H1 (cell line): ENCODE data around the gene IQSEC3. TPM values are rescaled to one million over a fixed set of nuclear protein-coding genes. Genes with fewer than 3 reads are reported as not detected.

Experiments
- CTCF ChIA-PET: fragments of 300-600 bp; sonication (Branson Sonifier 250); formaldehyde crosslinking; loops from one replicate; lab custom pipeline; 2021; ENCODE audit not compliant: partially characterized antibody; lab: Charles Lee
- POLR2A ChIA-PET: fragments of 300-600 bp; sonication (Branson Sonifier 250); formaldehyde crosslinking; loops from one replicate; lab custom pipeline; 2021; ENCODE audit warnings: inconsistent platforms; ENCODE audit not compliant: partially characterized antibody; lab: Charles Lee
- DNase-seq, 2 experiments: peaks; one replicate each; pipeline versions ENCODE4 v3.0.0 to v3.0.0-alpha.2; 2010 to 2022; ENCODE audit warnings: low spot score in 2 of 2, low read depth in 1 of 2, mixed read lengths in 1 of 2
- FAIRE-seq: peaks from 2 replicates; lab custom pipeline; 2011; peaks lifted over from hg19 to GRCh38; lab: Jason Lieb, UNC
- H2AFZ ChIP-seq: 2 replicates; pipeline ENCODE4 v1.8.1; 2012; ENCODE audit warnings: low read length, inconsistent platforms
- H2AK5ac ChIP-seq: 2 replicates; pipeline ENCODE4 v1.6.1; 2013; ENCODE audit warnings: low read depth, low read length
- H2BK120ac ChIP-seq: replicated peaks from 2 replicates; pipeline ENCODE3; 2013; ENCODE audit warnings: low read depth, low read length, inconsistent platforms
- H2BK12ac ChIP-seq: 2 replicates; pipeline ENCODE4 v1.6.1; 2013; ENCODE audit warnings: low read depth, low read length
- H2BK15ac ChIP-seq: 2 replicates; pipeline ENCODE4 v1.6.1; 2013; ENCODE audit warnings: low read length
- H2BK20ac ChIP-seq: 2 replicates; pipeline ENCODE4 v1.6.1; 2013; ENCODE audit warnings: low read length
- H2BK5ac ChIP-seq: 2 replicates; pipeline ENCODE4 v1.6.1; 2013; ENCODE audit warnings: low read depth, low read length
- H3K14ac ChIP-seq: 2 replicates; pipeline ENCODE4 v1.6.1; 2013; ENCODE audit warnings: inconsistent platforms; ENCODE audit not compliant: insufficient read length
- H3K18ac ChIP-seq: 2 replicates; pipeline ENCODE4 v1.6.1; 2013; ENCODE audit warnings: low read length; ENCODE audit errors: extremely low read depth
- H3K23ac ChIP-seq: 2 replicates; pipeline ENCODE4 v1.6.1; 2013; ENCODE audit warnings: inconsistent platforms; ENCODE audit not compliant: insufficient read length
- H3K23me2 ChIP-seq: 2 replicates; pipeline ENCODE4 v1.6.1; 2013; ENCODE audit warnings: low read depth, low read length
- H3K27ac ChIP-seq: 2 replicates; pipeline ENCODE4 v1.6.1; 2011; ENCODE audit warnings: low read depth, low read length, inconsistent platforms
- H3K27me3 ChIP-seq, 4 experiments: replicated peaks in 1 of 4; 1 replicate in 1 of 4; 2 replicates in 3 of 4; pipeline versions ENCODE4 v1.6.1 to v1.8.1; 2011 to 2013; ENCODE audit warnings: low read length in 3 of 4, mild to moderate bottlenecking in 3 of 4, inconsistent platforms in 2 of 4, mixed read lengths in 2 of 4, moderate library complexity in 1 of 4; ENCODE audit not compliant: control insufficient read depth in 3 of 4, insufficient read depth in 3 of 4; ENCODE audit errors: extremely low read depth in 1 of 4
- H3K36me3 ChIP-seq, 4 experiments: 2 replicates each; pipeline versions ENCODE4 v1.6.1 to v1.8.1; 2011 to 2013; ENCODE audit warnings: mild to moderate bottlenecking in 4 of 4, low read length in 3 of 4, moderate library complexity in 2 of 4, control low read depth in 1 of 4, inconsistent platforms in 1 of 4; ENCODE audit not compliant: insufficient read depth in 4 of 4, control insufficient read depth in 2 of 4
- H3K4ac ChIP-seq: replicated peaks from 2 replicates; pipeline ENCODE3; 2013; ENCODE audit warnings: low read length, low read depth, mixed read lengths, inconsistent platforms; ENCODE audit not compliant: insufficient read length
- H3K4me1 ChIP-seq, 4 experiments: replicated peaks in 1 of 4; 1 replicate in 1 of 4; 2 replicates in 3 of 4; pipeline versions ENCODE4 v1.6.1 to v1.8.1; 2011 to 2013; ENCODE audit warnings: low read length in 3 of 4, inconsistent platforms in 2 of 4, mixed read lengths in 1 of 4; ENCODE audit not compliant: insufficient read depth in 4 of 4, control insufficient read depth in 3 of 4
- H3K4me2 ChIP-seq, 2 experiments: 2 replicates each; pipeline versions ENCODE4 v1.6.1 to v1.8.1; 2011 to 2013; ENCODE audit warnings: low read depth in 2 of 2, low read length in 2 of 2, control low read depth in 1 of 2, inconsistent platforms in 1 of 2, mild to moderate bottlenecking in 1 of 2; ENCODE audit not compliant: insufficient read depth in 1 of 2
- H3K4me3 ChIP-seq, 4 experiments: fragments of 200-600, 300-600 bp in 1 of 4; sonication (generic), shearing (Covaris generic), sonication (Bioruptor Twin) in 1 of 4; 2 replicates each; pipeline versions ENCODE4 v1.5.1 to v1.8.1; 2011 to 2016; ENCODE audit warnings: low read length in 4 of 4, low read depth in 3 of 4, control low read depth in 2 of 4, inconsistent platforms in 2 of 4, mild to moderate bottlenecking in 2 of 4, mixed read lengths in 1 of 4, moderate library complexity in 1 of 4; ENCODE audit not compliant: insufficient read depth in 2 of 4; ENCODE audit errors: extremely low read depth in 1 of 4
- H3K56ac ChIP-seq: replicated peaks from 2 replicates; pipeline ENCODE3; 2013; ENCODE audit warnings: low read depth, mild to moderate bottlenecking, mixed read lengths, low read length, inconsistent platforms; ENCODE audit not compliant: insufficient read length
- H3K79me1 ChIP-seq: 2 replicates; pipeline ENCODE4 v1.6.1; 2013; ENCODE audit warnings: low read depth, low read length, control low read depth
- H3K79me2 ChIP-seq, 2 experiments: 2 replicates each; pipeline versions ENCODE4 v1.6.1 to v1.8.1; 2012 to 2013; ENCODE audit warnings: low read length in 2 of 2, mild to moderate bottlenecking in 2 of 2, inconsistent platforms in 1 of 2; ENCODE audit not compliant: insufficient read depth in 2 of 2, control insufficient read depth in 1 of 2
- H3K9ac ChIP-seq, 4 experiments: replicated peaks in 1 of 4; 1 replicate in 1 of 4; 2 replicates in 3 of 4; pipeline versions ENCODE4 v1.6.1 to v1.8.1; 2011 to 2013; ENCODE audit warnings: low read depth in 3 of 4, low read length in 3 of 4, control low read depth in 2 of 4, mild to moderate bottlenecking in 2 of 4, moderate library complexity in 2 of 4, inconsistent platforms in 1 of 4; ENCODE audit errors: extremely low read depth in 1 of 4
- H3K9me3 ChIP-seq, 2 experiments: 2 replicates each; pipeline versions ENCODE4 v1.6.1 to v1.8.1; 2012 to 2013; ENCODE audit warnings: mild to moderate bottlenecking in 2 of 2, moderate library complexity in 2 of 2, control low read depth in 1 of 2, inconsistent platforms in 1 of 2, low read depth in 1 of 2, low read length in 1 of 2, mixed read lengths in 1 of 2; ENCODE audit not compliant: insufficient read depth in 2 of 2
- H4K20me1 ChIP-seq, 2 experiments: replicated peaks in 1 of 2; 2 replicates each; pipeline versions ENCODE3 to v1.8.1; 2011 to 2013; ENCODE audit warnings: inconsistent platforms in 2 of 2, low read length in 2 of 2, mild to moderate bottlenecking in 1 of 2; ENCODE audit not compliant: insufficient read depth in 2 of 2, control insufficient read depth in 1 of 2
- H4K5ac ChIP-seq: 2 replicates; pipeline ENCODE4 v1.6.1; 2013; ENCODE audit warnings: low read length, low read depth, mixed read lengths, inconsistent platforms; ENCODE audit not compliant: insufficient read length
- H4K8ac ChIP-seq: 2 replicates; pipeline ENCODE4 v1.8.0; 2013; ENCODE audit warnings: mild to moderate bottlenecking, moderate library complexity, low read length, inconsistent platforms; ENCODE audit not compliant: insufficient read depth; ENCODE audit errors: extremely low read depth
- H4K91ac ChIP-seq: replicated peaks from 2 replicates; pipeline ENCODE3; 2013; ENCODE audit warnings: low read length, mixed read lengths, inconsistent platforms; ENCODE audit not compliant: insufficient read length
- CBX5 ChIP-seq: fragments of 300-800, 300-1000 bp; sonication (generic); IDR thresholded peaks from 2 replicates; pipeline ENCODE4 v1.7.1; 2016; ENCODE audit warnings: antibody characterized with exemption, low read length, low read depth
- CREB1 ChIP-seq: IDR thresholded peaks from 2 replicates; pipeline ENCODE4 v1.6.1; 2012; ENCODE audit warnings: inconsistent platforms
- CTBP2 ChIP-seq: IDR thresholded peaks from 2 replicates; pipeline ENCODE4 v1.7.0; 2011; ENCODE audit warnings: borderline replicate concordance, mild to moderate bottlenecking, moderate library complexity, mixed read lengths, low read length; ENCODE audit not compliant: insufficient read depth, insufficient read length
- EP300 ChIP-seq, 2 experiments: IDR thresholded peaks; 1 replicate in 1 of 2; 2 replicates in 1 of 2; pipeline ENCODE4 v1.6.1; 2011 to 2012; ENCODE audit warnings: low read depth in 2 of 2, low read length in 2 of 2, mild to moderate bottlenecking in 2 of 2, borderline replicate concordance in 1 of 2, inconsistent platforms in 1 of 2, moderate library complexity in 1 of 2
- NRF1 ChIP-seq: IDR thresholded peaks from 2 replicates; pipeline ENCODE4 v1.6.1; 2011; ENCODE audit warnings: mild to moderate bottlenecking, low read depth, low read length, improper control_type of control experiment
- TBP ChIP-seq: IDR thresholded peaks from 2 replicates; pipeline ENCODE4 v1.6.1; 2011; ENCODE audit warnings: low read depth, low read length, improper control_type of control experiment
- YY1 ChIP-seq: IDR thresholded peaks from 2 replicates; pipeline ENCODE4 v1.6.1; 2011; ENCODE audit warnings: low read depth, mild to moderate bottlenecking, low read length
- WGBS, 2 experiments: shearing (Covaris generic) in 1 of 2; methylation state at CpG; one replicate each; pipeline versions ENCODE4 v1.1.6 to v1.1.7; 2013 to 2015; ENCODE audit warnings: low lambda C conversion rate in 2 of 2, mixed read lengths in 2 of 2, inconsistent platforms in 1 of 2, low coverage in 1 of 2, missing lambda C conversion rate in 1 of 2; ENCODE audit not compliant: insufficient replicate concordance in 2 of 2, insufficient coverage in 1 of 2, insufficient read length in 1 of 2; ENCODE audit errors: extremely low coverage in 1 of 2, missing lambda C conversion rate in 1 of 2; 5-methylcytosine and 5-hydroxymethylcytosine counted together
- polyA plus RNA-seq, 7 experiments: library from polyadenylated mRNA; depleted of rRNA in 3 of 7; stranded (reverse) in 5 of 7; unstranded in 2 of 7; fragments of >200 nt in 5 of 7; fragments of 200-250 nt in 2 of 7; gene quantifications; 1 replicate in 5 of 7; 2 replicates in 1 of 7; 4 replicates in 1 of 7; pipeline versions ENCODE4 v1.2.1 to v1.2.3, GENCODE V29; 2011 to 2013; ENCODE audit warnings: missing spikeins in 2 of 7, mixed read lengths in 2 of 7
- total RNA-seq: library from RNA; stranded (reverse); fragmentation: NEBNext Ultra II Directional; extraction: Animal tissue kit (Norgen Biotek cat#: 25700); gene quantifications from 2 replicates; pipeline ENCODE4 v1.2.1, GENCODE V29; 2021

Gene IQSEC3
- total and polyA plus RNA-seq, 2 of the 8 experiments (the other 6 are each of a cell fraction or from before 2014, with no cell fraction given), result 1.2 to 3.1 TPM

DNA sequence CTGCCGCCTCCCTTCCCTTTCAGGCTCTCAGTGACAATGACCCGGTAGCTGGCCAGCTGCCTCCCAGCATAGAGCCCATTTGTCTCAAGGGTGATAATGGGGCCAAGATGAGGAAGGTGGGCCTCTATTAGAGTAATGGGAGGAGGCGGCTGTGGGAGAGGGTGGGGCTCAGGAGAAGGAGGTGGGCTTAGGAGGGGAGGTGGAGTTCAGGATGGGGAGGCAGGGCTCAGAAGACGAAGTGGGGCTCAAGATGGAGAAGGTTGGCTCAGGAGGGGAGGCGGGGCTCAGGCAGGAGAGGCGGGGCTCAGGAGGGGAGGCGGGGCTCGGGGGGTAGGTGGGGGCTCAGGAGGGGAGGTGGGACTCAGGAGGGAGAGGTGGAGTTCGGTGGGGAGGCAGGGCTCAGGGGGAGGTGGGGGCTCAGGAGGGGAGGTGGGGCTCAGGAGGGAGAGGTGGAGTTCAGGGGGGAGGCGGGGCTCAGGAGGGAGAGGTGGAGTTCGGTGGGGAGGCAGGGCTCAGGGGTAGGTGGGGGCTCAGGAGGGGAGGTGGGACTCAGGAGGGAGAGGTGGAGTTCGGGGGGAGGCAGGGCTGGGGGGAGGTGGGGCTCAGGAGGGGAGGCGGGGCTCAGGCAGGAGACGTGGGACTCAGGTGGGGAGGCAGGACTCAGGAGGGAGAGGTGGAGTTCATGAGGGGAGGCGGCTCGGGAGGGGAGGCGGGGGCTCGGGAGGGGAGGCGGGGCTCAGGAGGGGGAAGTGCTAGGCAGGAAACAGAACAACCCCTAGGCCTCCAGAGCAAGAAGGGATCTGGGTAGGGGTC, 36.8 kb downstream of the IQSEC3 start:
- no peak overlapping the region for H3K14ac ChIP-seq
- H3K27ac ChIP-seq, result no peak overlapping the region
- ChIA-PET POLR2A (interaction anchor here (0.8 kb wide), 1 partner anchor 24 kb away, joined by 3 read pairs; no protein-coding TSS in a partner anchor), CTCF (interaction anchor here (0.9 to 2.0 kb wide), 3 partner anchors 9 to 116 kb away, joined by 3 to 14 read pairs (median 5); no protein-coding TSS in a partner anchor)
- no peaks in the 10 kb centered on the region for H3K79me2 ChIP-seq
- no peak overlapping the region for H2AK5ac ChIP-seq
- H3K4me1 ChIP-seq, result peaks cover 0 to 26% (median 16%) of the 10 kb centered on the region in 4 experiments; a peak in 6 of 7 replicates
- no peak overlapping the region for H2BK20ac ChIP-seq
- DNase-seq, result peak; percentile 61 to 66
- TF ChIP-seq EP300 (IDR thresholded peaks at IDR 0.05; ENCODE audit: borderline replicate concordance in 1 of 2, low read depth in 2 of 2, low read length in 2 of 2), result no peak
- TF ChIP-seq TBP, result no peak
- no peak for TF ChIP-seq CBX5
- no peak for TF ChIP-seq CREB1
- no peak for TF ChIP-seq NRF1
- TF ChIP-seq YY1, result 0 out of 2 replicates have a peak, but pooled peaks have one; percentile 12
- no peak for TF ChIP-seq CTBP2
- no peak overlapping the region for H4K91ac ChIP-seq
- H3K36me3 ChIP-seq, result no peaks in the 10 kb centered on the region
- FAIRE-seq, result no peak
- no peak overlapping the region for H4K5ac ChIP-seq
- no peak overlapping the region for H2BK120ac ChIP-seq
- no peaks in the 10 kb centered on the region for H3K9me3 ChIP-seq
- no peaks in the 10 kb centered on the region for H4K20me1 ChIP-seq
- no peak overlapping the region for H3K23ac ChIP-seq
- no peak overlapping the region for H2BK12ac ChIP-seq
- H4K8ac ChIP-seq, result 0 out of 2 replicates have a peak overlapping the region, but pooled peaks have one; percentile 17
- H2BK15ac ChIP-seq, result no peak overlapping the region
- H3K4me2 ChIP-seq, result peak overlapping the region; percentile 45 to 61
- H3K27me3 ChIP-seq, result peaks cover 0 to 7% (median 5%) of the 10 kb centered on the region in 4 experiments; a peak in 6 of 7 replicates
- no peak overlapping the region for H3K56ac ChIP-seq
- 0 out of 2 replicates have a peak overlapping the region, but pooled peaks have one; percentile 5 for H2BK5ac ChIP-seq
- H3K79me1 ChIP-seq, result no peaks in the 10 kb centered on the region
- no peak overlapping the region for H2AFZ ChIP-seq
- H3K4me3 ChIP-seq, result peak overlapping the region in 2 of 4 experiments; percentile 3 to 46; a peak in 3 of 8 replicates
- H3K9ac ChIP-seq, result no peak overlapping the region
- WGBS, 2 experiments, result 51% methylated on average over 4 of the region's 19 CpGs; no CpG with 5 or more reads in 1 of the 2 experiments
- H3K18ac ChIP-seq, result peak overlapping the region; percentile 34; the same call in 1 of the 2 replicates
- no peaks in the 10 kb centered on the region for H3K23me2 ChIP-seq
- H3K4ac ChIP-seq, result peak overlapping the region; percentile 44
